ENCODE data around the gene PTGR3. TPM values are rescaled to one million over a fixed set of nuclear protein-coding genes. Genes with fewer than 3 reads are reported as not detected.

The PTGR3 gene
- total and polyA plus RNA-seq, 2 of the 8 experiments (the other 6 are each of a cell fraction or from before 2014, with no cell fraction given) = 2.0 to 3.6 TPM

GRCh38 chr18:75215663-75216062 is 6.7 kb upstream of the PTGR3 start:
- WGBS, 2 experiments (ENCODE audit: extremely low coverage in 1 of 2, insufficient coverage in 1 of 2, insufficient read length in 1 of 2, insufficient replicate concordance in 2 of 2, low coverage in 1 of 2, low lambda C conversion rate in 2 of 2, missing lambda C conversion rate in 1 of 2) = 89% methylated on average over 4 of the region's 4 CpGs; no CpG with 5 or more reads in 1 of the 2 experiments
- H2AFZ ChIP-seq (ENCODE audit: low read length) = no peak overlapping the region
- peaks cover 0 to 2% of the 10 kb centered on the region in 2 experiments for H4K20me1 ChIP-seq (replicated peaks in 1 of 2; ENCODE audit: control insufficient read depth in 1 of 2, insufficient read depth in 2 of 2, low read length in 2 of 2)
- TF ChIP-seq CHD2 (IDR thresholded peaks at IDR 0.05; ENCODE audit: low read length) = no peak
- peak; percentile 59; the same call in 1 of the 2 replicates for TF ChIP-seq YY1 (IDR thresholded peaks at IDR 0.05; ENCODE audit: low read depth, low read length)
- no peak for TF ChIP-seq SRF (IDR thresholded peaks at IDR 0.05; ENCODE audit: low read depth, low read length)
- FAIRE-seq (no peak), DNase-seq (ENCODE audit: low read depth in 1 of 2, low spot score in 2 of 2) (no peak)
- no peak overlapping the region for H2AK5ac ChIP-seq (ENCODE audit: low read depth, low read length)
- peaks cover 13 to 29% (median 26%) of the 10 kb centered on the region in 4 experiments for H3K27me3 ChIP-seq (replicated peaks in 1 of 4; ENCODE audit: control insufficient read depth in 3 of 4, extremely low read depth in 1 of 4, insufficient read depth in 3 of 4, low read length in 3 of 4)
- H4K91ac ChIP-seq (replicated peaks; ENCODE audit: insufficient read length, low read length) = no peak overlapping the region
- H2BK5ac ChIP-seq (ENCODE audit: low read depth, low read length) = no peak overlapping the region
- ChIA-PET POLR2A (ENCODE audit: partially characterized antibody) (no interaction called here), CTCF (ENCODE audit: partially characterized antibody) (no interaction called here)
- H3K9me3 ChIP-seq (ENCODE audit: insufficient read depth in 2 of 2, low read depth in 1 of 2, low read length in 1 of 2) = no peaks in the 10 kb centered on the region
- no peak overlapping the region for H3K14ac ChIP-seq (ENCODE audit: insufficient read length)
- H3K4me2 ChIP-seq (ENCODE audit: insufficient read depth in 1 of 2, low read depth in 2 of 2, low read length in 2 of 2) = no peak overlapping the region
- H3K18ac ChIP-seq (ENCODE audit: extremely low read depth, low read length) = no peak overlapping the region
- no peak overlapping the region for H2BK120ac ChIP-seq (replicated peaks; ENCODE audit: low read depth, low read length)
- no peak overlapping the region for H3K27ac ChIP-seq (ENCODE audit: low read depth, low read length)
- H3K36me3 ChIP-seq (ENCODE audit: control insufficient read depth in 2 of 4, insufficient read depth in 4 of 4, low read length in 3 of 4) = no peaks in the 10 kb centered on the region
- no peak overlapping the region for H4K8ac ChIP-seq (ENCODE audit: extremely low read depth, insufficient read depth, low read length)
- peaks cover 10% of the 10 kb centered on the region for H3K23me2 ChIP-seq (ENCODE audit: low read depth, low read length)
- H2BK12ac ChIP-seq (ENCODE audit: low read depth, low read length) = no peak overlapping the region
- H3K4ac ChIP-seq (replicated peaks; ENCODE audit: insufficient read length, low read depth, low read length) = no peak overlapping the region
- no peak overlapping the region for H4K5ac ChIP-seq (ENCODE audit: insufficient read length, low read depth, low read length)
- no peak overlapping the region for H2BK15ac ChIP-seq (ENCODE audit: low read length)
- H3K23ac ChIP-seq (ENCODE audit: insufficient read length) = no peak overlapping the region
- H3K56ac ChIP-seq (replicated peaks; ENCODE audit: insufficient read length, low read depth, low read length) = no peak overlapping the region
- no peak overlapping the region for H3K4me3 ChIP-seq (ENCODE audit: extremely low read depth in 1 of 4, insufficient read depth in 2 of 4, low read depth in 3 of 4, low read length in 4 of 4)
- no peak overlapping the region for H2BK20ac ChIP-seq (ENCODE audit: low read length)
- peaks cover 0 to 5% (median under 1%) of the 10 kb centered on the region in 4 experiments; a peak in 2 of 7 replicates for H3K4me1 ChIP-seq (replicated peaks in 1 of 4; ENCODE audit: control insufficient read depth in 3 of 4, insufficient read depth in 4 of 4, low read length in 3 of 4)
- no peaks in the 10 kb centered on the region for H3K79me2 ChIP-seq (ENCODE audit: control insufficient read depth in 1 of 2, insufficient read depth in 2 of 2, low read length in 2 of 2)
- H3K79me1 ChIP-seq (ENCODE audit: low read depth, low read length) = no peaks in the 10 kb centered on the region
- H3K9ac ChIP-seq (replicated peaks in 1 of 4; ENCODE audit: extremely low read depth in 1 of 4, low read depth in 3 of 4, low read length in 3 of 4) = no peak overlapping the region

All from H1 (cell line).